Spleen (tissue), 11 donors: ENCODE measurements around the gene GRK6. TPM values are rescaled to one million over a fixed set of nuclear protein-coding genes. Genes with fewer than 3 reads are reported as not detected.
A peak's percentile ranks its signal among the peaks of the same experiment; 100 is the strongest.

Experiments
- DNase-seq: peaks from one replicate; pipeline ENCODE4 v3.0.0-alpha.2; 2020
- H3K27ac ChIP-seq, 8 donors: fragments of 200-600 bp; sonication (generic) in 7 of 8; 1 replicate in 4 of 8; 2 replicates in 4 of 8; pipeline versions ENCODE4 v1.5.0 to v1.8.0; 2016 to 2021; ENCODE audit warnings: inconsistent platforms in 4 of 8, mild to moderate bottlenecking in 4 of 8, moderate library complexity in 1 of 8
- H3K27me3 ChIP-seq, 7 donors: fragments of 200-600 bp; sonication (generic) in 6 of 7; replicated peaks in 1 of 7; 1 replicate in 4 of 7; 2 replicates in 3 of 7; pipeline versions ENCODE4 v1.5.0 to v1.8.0; 2016 to 2021; ENCODE audit warnings: inconsistent platforms in 3 of 7, mild to moderate bottlenecking in 1 of 7
- H3K36me3 ChIP-seq, 6 donors: fragments of 200-600 bp; sonication (generic) in 5 of 6; 1 replicate in 4 of 6; 2 replicates in 2 of 6; pipeline versions ENCODE4 v1.5.0 to v1.8.0; 2016 to 2021; ENCODE audit warnings: inconsistent platforms in 2 of 6
- H3K4me1 ChIP-seq, 6 donors: fragments of 200-600 bp; sonication (generic) in 5 of 6; 1 replicate in 3 of 6; 2 replicates in 3 of 6; pipeline versions ENCODE4 v1.5.0 to v1.8.0; 2016 to 2021; ENCODE audit warnings: inconsistent platforms in 3 of 6
- H3K4me3 ChIP-seq, 8 donors: fragments of 200-600 bp; sonication (generic) in 7 of 8; 1 replicate in 4 of 8; 2 replicates in 4 of 8; pipeline versions ENCODE4 v1.5.0 to v1.8.0; 2016 to 2021; ENCODE audit warnings: inconsistent platforms in 4 of 8, mild to moderate bottlenecking in 4 of 8, moderate library complexity in 2 of 8
- H3K9me3 ChIP-seq, 8 donors: fragments of 200-600 bp; sonication (generic) in 7 of 8; 1 replicate in 4 of 8; 2 replicates in 4 of 8; pipeline versions ENCODE4 v1.5.0 to v1.8.0; 2016 to 2021; ENCODE audit warnings: inconsistent platforms in 4 of 8
- POLR2A ChIP-seq, 3 donors: fragments of 450-650 bp; IDR thresholded peaks; one replicate each; pipeline ENCODE4 v1.5.1; 2017; ENCODE audit warnings: antibody characterized with exemption in 3 of 3, mild to moderate bottlenecking in 1 of 3
- POLR2AphosphoS5 ChIP-seq, 3 donors: sonication (generic); formaldehyde crosslinking; IDR thresholded peaks; one replicate each; pipeline ENCODE4 v1.5.1; 2017; ENCODE audit warnings: antibody characterized with exemption in 3 of 3
- WGBS, 5 donors: extraction: QIAGEN DNeasy Blood & Tissue Kit in 3 of 5; methylation state at CpG; one replicate each; pipeline versions ENCODE4 v1.1.5 to v1.1.7; 2013 to 2018; 5-methylcytosine and 5-hydroxymethylcytosine counted together
- intact Hi-C: fragments of 100-400 bp; cut with DNase I; formaldehyde crosslinking; loops from one replicate; pipeline ENCODE4 v1.15.0; 2023; ENCODE audit warnings: low total_unique reads
- polyA plus RNA-seq, 3 donors: library from polyadenylated mRNA; stranded (reverse); fragments of 200-250 nt; gene quantifications; one replicate each; pipeline ENCODE4 v1.2.1, GENCODE V29; 2013
- total RNA-seq, 7 donors: library from RNA; depleted of rRNA in 3 of 7; stranded (reverse); fragments of >200 nt in 3 of 7; fragmentation: NEBNext Ultra II Directional in 4 of 7; extraction: Animal tissue kit (Norgen Biotek cat#: 25700) in 4 of 7; gene quantifications; one replicate each; pipeline versions ENCODE4 v1.1.0 to v1.2.1, GENCODE V29; 2016 to 2021
- TF ChIP-seq, protein P1 (sequence below), 11 experiments: fragments of 200-600 bp in 7 of 11; fragments of 450-650 bp in 4 of 11; sonication (generic) in 4 of 11; IDR thresholded peaks in 8 of 11; conservative IDR thresholded peaks in 3 of 11; 1 replicate in 7 of 11; 2 replicates in 4 of 11; pipeline versions ENCODE4 v1.4.0 to v1.8.0; 2016 to 2021; ENCODE audit warnings: antibody characterized with exemption in 11 of 11, inconsistent platforms in 4 of 11, mild to moderate bottlenecking in 1 of 11
- donor health status: healthy with polysubstance abuse.
- donor health status: DM: no; HTN: no; CAD: no; lungs with moderate emphysema.
- donor health status: DM: no; HTN: no; CAD: no.
- donor health status: Bipolar disorder and iron deficiency.
- donor health status: healthy.
- donor health status: DM: no; HTN: no; CAD: no.
- donor health status: DM: yes; HTN: yes; CAD: no.

Gene GRK6
- total and polyA plus RNA-seq, 10 donors = 45.7 to 170 (median 133) TPM

DNA sequence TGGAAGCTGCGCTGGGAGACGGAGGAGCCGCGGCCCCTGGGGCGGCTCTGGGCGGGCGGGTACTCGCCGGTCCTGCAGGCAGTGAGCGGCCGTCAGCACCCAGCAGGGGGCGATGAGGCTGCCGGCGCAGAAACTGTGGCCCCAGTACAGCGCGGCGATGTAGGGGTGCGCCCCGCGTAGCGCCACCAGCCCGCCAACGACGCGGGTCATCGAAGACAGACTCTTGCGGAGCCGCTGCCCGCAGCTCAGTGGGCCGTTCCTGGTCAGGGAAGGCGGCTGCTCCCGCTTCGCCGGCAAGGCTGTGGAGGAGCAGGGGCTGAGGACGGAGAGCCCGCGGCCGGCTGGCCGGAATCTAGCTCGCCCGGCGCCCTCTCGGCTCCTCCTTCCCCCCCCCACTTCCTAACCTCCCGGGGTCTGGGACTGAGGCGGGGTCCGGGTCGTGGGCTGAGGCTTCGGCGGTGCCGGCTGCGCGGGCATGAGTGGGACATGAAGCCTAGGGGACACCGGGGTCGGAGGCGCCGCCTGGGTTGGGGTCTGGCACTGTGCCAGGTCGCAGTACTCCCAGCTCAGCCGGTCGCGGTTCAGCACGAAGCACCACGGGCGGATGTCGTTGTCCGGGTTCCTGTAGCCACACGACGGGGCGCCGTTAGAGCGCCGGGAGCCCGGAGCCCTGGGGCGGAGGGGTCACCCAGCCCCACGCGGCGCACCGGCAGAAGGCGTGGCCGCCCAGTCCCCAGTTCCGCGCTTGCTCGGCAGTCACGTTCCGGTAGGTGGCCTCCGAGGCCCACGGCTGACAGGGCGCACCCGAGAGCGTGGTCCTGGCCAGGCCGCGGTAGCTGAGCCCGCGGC is 22.5 kb upstream of the GRK6 start:
- Histone ChIP-seq H3K27ac (peak overlapping the region in 7 of 8 donors; percentile 29 to 84 (median 57)), H3K36me3 (no peaks in the 10 kb centered on the region), H3K9me3 (no peaks in the 10 kb centered on the region), H3K4me1 (peaks cover 33 to 61% (median 51%) of the 10 kb centered on the region in 6 donors), H3K4me3 (peak overlapping the region; percentile 46 to 86 (median 60)), H3K27me3 (peaks cover 0 to 52% (median 43%) of the 10 kb centered on the region in 7 donors)
- DNase-seq = peak; percentile 98
- 0 to 1% (median 0%) methylated on average over 16 to 93 of the region's 93 CpGs for WGBS, 5 donors
- TF ChIP-seq POLR2AphosphoS5 (IDR thresholded peaks at IDR 0.05) (peak; percentile 80 to 93 (median 90)), POLR2A (IDR thresholded peaks at IDR 0.05) (no peak)
- TF ChIP-seq, protein P1, sequence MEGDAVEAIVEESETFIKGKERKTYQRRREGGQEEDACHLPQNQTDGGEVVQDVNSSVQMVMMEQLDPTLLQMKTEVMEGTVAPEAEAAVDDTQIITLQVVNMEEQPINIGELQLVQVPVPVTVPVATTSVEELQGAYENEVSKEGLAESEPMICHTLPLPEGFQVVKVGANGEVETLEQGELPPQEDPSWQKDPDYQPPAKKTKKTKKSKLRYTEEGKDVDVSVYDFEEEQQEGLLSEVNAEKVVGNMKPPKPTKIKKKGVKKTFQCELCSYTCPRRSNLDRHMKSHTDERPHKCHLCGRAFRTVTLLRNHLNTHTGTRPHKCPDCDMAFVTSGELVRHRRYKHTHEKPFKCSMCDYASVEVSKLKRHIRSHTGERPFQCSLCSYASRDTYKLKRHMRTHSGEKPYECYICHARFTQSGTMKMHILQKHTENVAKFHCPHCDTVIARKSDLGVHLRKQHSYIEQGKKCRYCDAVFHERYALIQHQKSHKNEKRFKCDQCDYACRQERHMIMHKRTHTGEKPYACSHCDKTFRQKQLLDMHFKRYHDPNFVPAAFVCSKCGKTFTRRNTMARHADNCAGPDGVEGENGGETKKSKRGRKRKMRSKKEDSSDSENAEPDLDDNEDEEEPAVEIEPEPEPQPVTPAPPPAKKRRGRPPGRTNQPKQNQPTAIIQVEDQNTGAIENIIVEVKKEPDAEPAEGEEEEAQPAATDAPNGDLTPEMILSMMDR (IDR thresholded peaks at IDR 0.05 in 8 of 11, conservative IDR thresholded peaks at IDR 0.05 in 3 of 11) = peak; percentile 80 to 92 (median 85)
- intact Hi-C loops = loop anchor here (5.0 kb wide), 1 partner anchor 48 kb away; no protein-coding TSS in a partner anchor

DNA sequence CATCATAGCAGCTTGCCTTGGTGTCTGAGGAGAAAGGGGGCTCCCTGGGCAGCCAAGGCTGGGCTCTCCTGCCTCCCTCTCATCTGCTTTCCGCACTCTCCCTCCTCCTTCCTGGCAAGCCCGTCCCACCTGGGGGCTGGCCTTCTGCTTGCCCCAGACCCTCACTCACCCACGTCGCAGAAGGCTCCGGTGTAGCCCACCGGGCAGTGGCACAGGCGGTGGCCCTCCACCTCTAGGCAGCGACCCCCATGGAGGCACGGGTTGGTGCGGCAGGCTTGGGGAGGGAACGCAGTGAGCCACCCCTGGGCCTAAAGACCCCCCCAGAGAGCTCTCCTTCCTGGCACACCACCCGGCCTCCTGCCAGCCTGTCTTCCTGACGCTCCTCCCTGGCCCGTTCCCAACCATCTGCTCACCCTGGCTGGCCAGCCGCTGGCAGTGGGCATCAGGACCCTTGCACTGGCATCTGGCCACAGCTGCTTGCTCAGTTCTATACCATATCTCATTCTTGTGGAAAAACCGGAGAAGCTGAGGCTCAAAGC is 21.8 kb upstream of the GRK6 start:
- 41 to 45% (median 43%) methylated on average over 12 to 16 of the region's 16 CpGs for WGBS, 5 donors
- peak overlapping the region; percentile 46 to 86 (median 60) for H3K4me3 ChIP-seq
- intact Hi-C loops = loop anchor here (5.0 kb wide), 1 partner anchor 48 kb away; no protein-coding TSS in a partner anchor
- H3K9me3 ChIP-seq = no peaks in the 10 kb centered on the region
- H3K27ac ChIP-seq = peak overlapping the region in 7 of 8 donors; percentile 29 to 84 (median 53)
- peaks cover 33 to 61% (median 51%) of the 10 kb centered on the region in 6 donors for H3K4me1 ChIP-seq
- H3K36me3 ChIP-seq = no peaks in the 10 kb centered on the region
- peaks cover 0 to 45% (median 41%) of the 10 kb centered on the region in 7 donors for H3K27me3 ChIP-seq
- DNase-seq = no peak
- TF ChIP-seq POLR2AphosphoS5 (IDR thresholded peaks at IDR 0.05) = no peak
- TF ChIP-seq, protein P1 (IDR thresholded peaks at IDR 0.05 in 8 of 11, conservative IDR thresholded peaks at IDR 0.05 in 3 of 11) = no peak
- TF ChIP-seq POLR2A (IDR thresholded peaks at IDR 0.05) = no peak

DNA sequence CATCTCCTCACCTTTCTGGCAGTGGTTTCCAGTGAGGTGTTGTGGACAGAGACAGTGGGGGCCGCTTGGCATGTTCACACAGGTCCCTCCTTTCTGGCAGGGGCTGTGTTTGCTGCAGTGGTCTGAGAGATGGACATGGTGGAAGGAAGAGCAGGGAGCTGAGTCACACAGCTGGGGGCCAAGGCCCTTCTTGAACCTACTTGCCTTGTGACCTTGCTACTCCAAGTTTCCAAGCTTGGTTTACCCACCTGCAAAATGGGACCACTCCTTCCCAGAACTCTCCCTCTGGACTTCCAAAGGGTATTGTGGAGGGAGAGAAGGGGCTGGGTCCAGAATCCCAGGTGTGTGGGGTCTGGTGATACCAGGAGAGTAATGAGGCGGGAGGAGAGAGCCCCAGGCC is 21.2 kb upstream of the GRK6 start:
- no peak for DNase-seq
- Histone ChIP-seq H3K4me3 (peak overlapping the region in 1 of 8 donors; percentile 37), H3K4me1 (peaks cover 33 to 58% (median 48%) of the 10 kb centered on the region in 6 donors), H3K27ac (peak overlapping the region in 7 of 8 donors; percentile 11 to 84 (median 58)), H3K27me3 (peaks cover 0 to 39% (median 35%) of the 10 kb centered on the region in 7 donors), H3K9me3 (no peaks in the 10 kb centered on the region), H3K36me3 (no peaks in the 10 kb centered on the region)
- TF ChIP-seq, protein P1 (IDR thresholded peaks at IDR 0.05 in 8 of 11, conservative IDR thresholded peaks at IDR 0.05 in 3 of 11) = no peak
- TF ChIP-seq POLR2AphosphoS5 (IDR thresholded peaks at IDR 0.05) (no peak), POLR2A (IDR thresholded peaks at IDR 0.05) (no peak)
- WGBS, 5 donors = 74 to 93% (median 88%) methylated on average over 2 of the region's 2 CpGs
- intact Hi-C loops = no loop called here
